LNCaP clone FGC (cell line): ENCODE results near the gene BABAM2.
"Not testable (repeated sequence)": the region's sequence is repeated elsewhere in the genome, so short reads cannot be mapped to it uniquely, and the experiment has no call there.

ENCODE experiments used
- DNase-seq: peaks from one replicate; pipeline ENCODE4 v3.0.0-alpha.2; 2011; ENCODE audit warnings: low read depth
- H3K4me3 ChIP-seq: 2 replicates; pipeline ENCODE4 v1.5.1; 2011; ENCODE audit warnings: mild to moderate bottlenecking, low read depth, low read length, control low read depth
- CTCF ChIP-seq: IDR thresholded peaks from 2 replicates; pipeline ENCODE4 v1.5.1; 2012; ENCODE audit warnings: mild to moderate bottlenecking; ENCODE audit not compliant: control insufficient read depth, insufficient read depth; ENCODE audit errors: extremely low read depth

BABAM2 gene

GRCh38 chr2:27854229-27854862 lies 36.2 kb upstream of the BABAM2 start:
- no peak for DNase-seq
- H3K4me3 ChIP-seq, result no peak overlapping the region
- no peak for TF ChIP-seq CTCF

- no peak overlapping the region for H3K4me3 ChIP-seq
- DNase-seq, result no peak
Measured at GRCh38 chr2:27855476-27855875, 35.1 kb upstream of the BABAM2 start.

GRCh38 chr2:27856386-27856785 lies 34.1 kb upstream of the BABAM2 start:
- DNase-seq, result no peak
- H3K4me3 ChIP-seq, result no peak overlapping the region
- TF ChIP-seq CTCF, result no peak

More at GRCh38 chr2:27855476-27855875, 35.1 kb upstream of the BABAM2 start:
- no peak for TF ChIP-seq CTCF

- H3K4me3 ChIP-seq, result no peak overlapping the region
- no peak for DNase-seq
- no peak for TF ChIP-seq CTCF
Measured at GRCh38 chr2:27856956-27857355, 33.6 kb upstream of the BABAM2 start.

GRCh38 chr2:27857417-27858172 lies 32.9 kb upstream of the BABAM2 start:
- no peak for DNase-seq
- no peak for TF ChIP-seq CTCF
- H3K4me3 ChIP-seq, result no peak overlapping the region

- H3K4me3 ChIP-seq, result no peak overlapping the region
- DNase-seq, result no peak
- no peak for TF ChIP-seq CTCF
Measured at GRCh38 chr2:27860111-27860510, 30.4 kb upstream of the BABAM2 start.

GRCh38 chr2:27863146-27863545 lies 27.4 kb upstream of the BABAM2 start:
- DNase-seq, result no peak
- no peak for TF ChIP-seq CTCF
- no peak overlapping the region for H3K4me3 ChIP-seq

- not testable (repeated sequence) for H3K4me3 ChIP-seq, DNase-seq
Measured at GRCh38 chr2:27863955-27864354, 26.6 kb upstream of the BABAM2 start.
